DOHH2 (cell line): Measurements from ENCODE around the gene LMO2.

Experiments
- H3F3A ChIP-seq: fragments of 200-600 bp; sonication (generic), shearing (Covaris generic); 2 replicates; pipeline ENCODE4 v1.6.0; 2016; ENCODE audit warnings: antibody characterized with exemption, mild to moderate bottlenecking; ENCODE audit not compliant: control insufficient read depth, insufficient read depth
- H3K27ac ChIP-seq: fragments of 200-600 bp; sonication (generic); 2 replicates; pipeline ENCODE4 v1.5.1; 2014; ENCODE audit warnings: low read depth, mild to moderate bottlenecking, low read length, moderate library complexity
- H3K27me3 ChIP-seq: fragments of 200-600 bp; sonication (generic); 2 replicates; pipeline ENCODE4 v1.6.1; 2014; ENCODE audit warnings: mild to moderate bottlenecking, low read length, mixed read lengths; ENCODE audit not compliant: control insufficient read depth
- H3K36me3 ChIP-seq: fragments of 200-600 bp; sonication (generic); 2 replicates; pipeline ENCODE4 v1.6.1; 2014; ENCODE audit warnings: mild to moderate bottlenecking, low read length, moderate library complexity, mixed read lengths; ENCODE audit not compliant: control insufficient read depth
- H3K4me1 ChIP-seq: fragments of 200-600 bp; sonication (generic); 2 replicates; pipeline ENCODE4 v1.6.1; 2014; ENCODE audit warnings: mild to moderate bottlenecking, low read length, mixed read lengths; ENCODE audit not compliant: control insufficient read depth
- H3K4me2 ChIP-seq: fragments of 200-600 bp; sonication (generic); 2 replicates; pipeline ENCODE4 v1.6.0; 2014; ENCODE audit warnings: mild to moderate bottlenecking, low read length, moderate library complexity
- H3K4me3 ChIP-seq: fragments of 200-600 bp; sonication (generic); 2 replicates; pipeline ENCODE4 v1.5.1; 2014; ENCODE audit warnings: mild to moderate bottlenecking, low read length, mixed read lengths
- H3K79me2 ChIP-seq: fragments of 200-600 bp; sonication (generic); 2 replicates; pipeline ENCODE4 v1.6.1; 2014; ENCODE audit warnings: mild to moderate bottlenecking, low read length, mixed read lengths; ENCODE audit not compliant: control insufficient read depth
- H3K9me2 ChIP-seq: fragments of 200-600 bp; sonication (generic); replicated peaks from 2 replicates; pipeline ENCODE4 v1.6.1; 2014; ENCODE audit warnings: mild to moderate bottlenecking, low read length, mixed read lengths; ENCODE audit not compliant: control insufficient read depth
- H3K9me3 ChIP-seq: fragments of 200-600 bp; sonication (generic); 2 replicates; pipeline ENCODE4 v1.6.1; 2014; ENCODE audit warnings: antibody characterized with exemption, low read length, mixed read lengths; ENCODE audit not compliant: control insufficient read depth, insufficient read depth
- H4K20me1 ChIP-seq: fragments of 200-600 bp; sonication (generic); 2 replicates; pipeline ENCODE4 v1.6.0; 2014; ENCODE audit warnings: low read depth, mild to moderate bottlenecking, antibody characterized with exemption, low read length, moderate library complexity; ENCODE audit not compliant: control insufficient read depth, insufficient read depth
- CTCF ChIP-seq: fragments of 200-600 bp; sonication (generic); IDR thresholded peaks from one replicate; pipeline ENCODE4 v1.5.1; 2014; ENCODE audit warnings: antibody characterized with exemption, mild to moderate bottlenecking, low read depth, low read length; ENCODE audit not compliant: poor library complexity, severe bottlenecking
- EZH2phosphoT487 ChIP-seq: fragments of 200-600 bp; sonication (generic); IDR thresholded peaks from 2 replicates; pipeline ENCODE4 v1.6.1; 2017; ENCODE audit warnings: borderline replicate concordance, mild to moderate bottlenecking, antibody characterized with exemption, low read length, moderate library complexity, mixed read lengths

LMO2 gene

GRCh38 chr11:33906484-33907186 lies 14.8 kb upstream of the LMO2 start:
- peaks cover 2% of the 10 kb centered on the region; the same call in 1 of the 2 replicates for H3K9me3 ChIP-seq
- H3K36me3 ChIP-seq: no peaks in the 10 kb centered on the region
- no peaks in the 10 kb centered on the region for H3K79me2 ChIP-seq
- no peaks in the 10 kb centered on the region for H4K20me1 ChIP-seq
- no peaks in the 10 kb centered on the region for H3K9me2 ChIP-seq
- peaks cover 38% of the 10 kb centered on the region for H3K4me1 ChIP-seq
- H3K27me3 ChIP-seq: no peaks in the 10 kb centered on the region
- H3F3A ChIP-seq: no peaks in the 10 kb centered on the region; the same call in 1 of the 2 replicates
- TF ChIP-seq EZH2phosphoT487 (no peak), CTCF (no peak)
- no peak overlapping the region for H3K27ac ChIP-seq
- H3K4me2 ChIP-seq: peak overlapping the region; percentile 45
- no peak overlapping the region for H3K4me3 ChIP-seq

GRCh38 chr11:33904102-33904501 lies 12.2 kb upstream of the LMO2 start:
- no peak overlapping the region for H3K4me3 ChIP-seq
- H4K20me1 ChIP-seq: no peaks in the 10 kb centered on the region
- H3K4me2 ChIP-seq: no peak overlapping the region
- TF ChIP-seq CTCF: no peak
- H3K36me3 ChIP-seq: no peaks in the 10 kb centered on the region
- no peaks in the 10 kb centered on the region for H3K9me2 ChIP-seq
- H3K79me2 ChIP-seq: no peaks in the 10 kb centered on the region
- H3K4me1 ChIP-seq: peaks cover 33% of the 10 kb centered on the region
- no peaks in the 10 kb centered on the region for H3K27me3 ChIP-seq
- H3K27ac ChIP-seq: no peak overlapping the region
- peaks cover 2% of the 10 kb centered on the region; the same call in 1 of the 2 replicates for H3K9me3 ChIP-seq
- no peaks in the 10 kb centered on the region for H3F3A ChIP-seq

- no peaks in the 10 kb centered on the region for H3K36me3 ChIP-seq
- H3K4me2 ChIP-seq: peak overlapping the region; percentile 42
- no peaks in the 10 kb centered on the region for H3K9me2 ChIP-seq
- H3K27me3 ChIP-seq: no peaks in the 10 kb centered on the region
- H3K27ac ChIP-seq: no peak overlapping the region
- H3K4me3 ChIP-seq: no peak overlapping the region
- peaks cover 51% of the 10 kb centered on the region for H3K4me1 ChIP-seq
- no peaks in the 10 kb centered on the region for H3K9me3 ChIP-seq
- no peaks in the 10 kb centered on the region for H4K20me1 ChIP-seq
- no peaks in the 10 kb centered on the region for H3K79me2 ChIP-seq
- peaks cover 10% of the 10 kb centered on the region for H3F3A ChIP-seq
- TF ChIP-seq CTCF (no peak), EZH2phosphoT487 (no peak)
Observed at GRCh38 chr11:33900159-33900840, 8.4 kb upstream of the LMO2 start.
